CD4-positive, CD25-positive, alpha-beta regulatory T cell (primary cell): ENCODE data around the gene MPP4. TPM values are rescaled to one million over a fixed set of nuclear protein-coding genes. Genes with fewer than 3 reads are reported as not detected.
A peak's percentile ranks its signal among the peaks of the same experiment; 100 is the strongest.
"Not testable (repeated sequence)": the region's sequence is repeated elsewhere in the genome, so short reads cannot be mapped to it uniquely, and the experiment has no call there.

Experiments used
- ATAC-seq, 2 donors: fragments of 150-1000 bp; cut with Tn5 transposase; one replicate each; pipeline ENCODE4 v1.10.0; 2021; ENCODE audit warnings: low read depth in 2 of 2, moderate number of reproducible peaks in 2 of 2, moderate library complexity in 1 of 2
- DNase-seq, 3 donors: peaks; one replicate each; pipeline versions ENCODE4 v3.0.0 to v3.0.0-alpha.2; 2012 to 2022; ENCODE audit warnings: mixed read lengths in 1 of 3
- H3K27ac ChIP-seq: one replicate; pipeline ENCODE4 v1.7.0; 2013; ENCODE audit warnings: mild to moderate bottlenecking, low read length; ENCODE audit not compliant: insufficient read depth, poor library complexity, severe bottlenecking
- H3K27me3 ChIP-seq: one replicate; pipeline ENCODE4 v1.7.0; 2013; ENCODE audit warnings: low read length; ENCODE audit not compliant: control insufficient read depth, insufficient read depth
- H3K36me3 ChIP-seq: one replicate; pipeline ENCODE4 v1.7.0; 2013; ENCODE audit warnings: mild to moderate bottlenecking, low read length, moderate library complexity; ENCODE audit not compliant: control insufficient read depth, insufficient read depth
- H3K4me1 ChIP-seq: 2 replicates; pipeline ENCODE4 v1.7.0; 2013; ENCODE audit warnings: mild to moderate bottlenecking, low read length; ENCODE audit not compliant: insufficient read depth, control insufficient read depth, poor library complexity, severe bottlenecking
- H3K4me3 ChIP-seq: one replicate; pipeline ENCODE4 v1.7.0; 2013; ENCODE audit warnings: low read depth, mild to moderate bottlenecking, low read length, moderate library complexity
- H3K9me3 ChIP-seq, 2 experiments: 1 replicate in 1 of 2; 2 replicates in 1 of 2; pipeline ENCODE4 v1.7.0; 2013; ENCODE audit warnings: low read length in 2 of 2, mild to moderate bottlenecking in 1 of 2, moderate library complexity in 1 of 2; ENCODE audit not compliant: control insufficient read depth in 2 of 2
- H3K27ac Mint-ChIP-seq, 3 donors: one replicate each; pipeline ENCODE4 v1.8.0; 2020 to 2022; ENCODE audit warnings: mild to moderate bottlenecking in 3 of 3, mixed read lengths in 3 of 3, moderate library complexity in 2 of 3
- H3K27me3 Mint-ChIP-seq: one replicate; pipeline ENCODE4 v1.8.0; 2022; ENCODE audit warnings: mild to moderate bottlenecking, mixed read lengths
- H3K36me3 Mint-ChIP-seq: one replicate; pipeline ENCODE4 v1.8.0; 2020; ENCODE audit warnings: mixed read lengths
- H3K4me1 Mint-ChIP-seq, 4 donors: one replicate each; pipeline ENCODE4 v1.8.0; 2020 to 2022; ENCODE audit warnings: mixed read lengths in 4 of 4, mild to moderate bottlenecking in 1 of 4
- H3K4me3 Mint-ChIP-seq, 4 donors: one replicate each; pipeline ENCODE4 v1.8.0; 2020 to 2022; ENCODE audit warnings: mild to moderate bottlenecking in 4 of 4, mixed read lengths in 4 of 4, moderate library complexity in 3 of 4
- H3K9me3 Mint-ChIP-seq, 7 donors: one replicate each; pipeline ENCODE4 v1.8.0; 2020 to 2022; ENCODE audit warnings: mixed read lengths in 7 of 7, mild to moderate bottlenecking in 3 of 7, moderate library complexity in 2 of 7
- polyA plus RNA-seq, 4 donors: library from polyadenylated mRNA; unstranded; fragments of 300-500 nt; fragmentation: Illumina TruSeq; gene quantifications; one replicate each; pipeline ENCODE4 v1.2.3, GENCODE V29; 2021
- total RNA-seq: library from RNA; stranded (reverse); gene quantifications from one replicate; pipeline ENCODE4 v1.2.3, GENCODE V29; 2022

The MPP4 gene
- total and polyA plus RNA-seq, 5 donors from 2014 or later: not detected

DNA sequence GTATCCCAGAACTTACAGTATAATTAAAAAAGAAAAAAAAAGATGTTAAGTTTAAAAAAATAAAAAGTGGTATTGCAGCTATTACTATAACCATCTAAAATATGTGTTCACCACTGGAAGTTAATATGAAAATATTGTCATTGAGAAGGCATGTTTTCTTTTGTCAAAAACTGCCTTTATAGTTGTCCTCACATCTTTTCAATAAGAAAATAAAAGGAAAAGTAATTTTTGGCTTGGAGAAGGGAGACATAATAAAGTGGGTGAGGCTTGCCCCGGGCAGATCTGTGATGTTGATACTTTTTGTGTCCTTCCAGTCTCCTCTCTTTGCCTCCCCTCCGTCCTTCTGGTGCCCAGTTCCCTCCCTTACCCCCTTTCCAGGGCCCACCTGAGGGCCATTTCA, 24.9 kb downstream of the MPP4 start:
- Mint-ChIP-seq H3K27ac (no peak overlapping the region), H3K9me3 (peaks cover 0 to 7% (median 1%) of the 10 kb centered on the region in 7 donors)
- H3K4me1 ChIP-seq: no peaks in the 10 kb centered on the region

DNA sequence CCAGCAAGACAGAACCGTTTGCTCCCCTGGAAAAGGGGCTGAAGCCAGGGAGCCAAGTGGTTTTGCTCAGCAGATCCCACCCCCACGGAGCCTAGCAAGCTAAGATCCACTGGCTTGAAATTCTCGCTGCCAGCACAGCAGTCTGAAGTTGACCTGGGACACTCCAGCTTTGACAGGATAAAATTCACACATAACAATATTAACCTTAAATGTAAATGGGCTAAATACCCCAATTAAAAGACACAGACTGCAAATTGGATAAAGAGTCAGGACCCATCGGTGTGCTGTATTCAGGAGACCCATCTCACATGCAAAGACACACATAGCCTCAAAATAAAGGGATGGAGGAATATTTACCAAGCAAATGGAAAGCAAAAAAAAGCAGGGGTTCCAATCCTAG, 27.2 kb downstream of the MPP4 start:
- H3K27me3 Mint-ChIP-seq: peaks cover 24% of the 10 kb centered on the region
- not testable (repeated sequence) for H3K27me3 ChIP-seq, H3K27ac ChIP-seq, H3K4me1 Mint-ChIP-seq, H3K27ac Mint-ChIP-seq, H3K9me3 Mint-ChIP-seq, H3K4me3 ChIP-seq, DNase-seq, H3K4me1 ChIP-seq, H3K36me3 Mint-ChIP-seq, H3K9me3 ChIP-seq, ATAC-seq, H3K4me3 Mint-ChIP-seq, H3K36me3 ChIP-seq

More for the DNA sequence above, 24.9 kb downstream of the MPP4 start:
- no peak overlapping the region for H3K4me3 ChIP-seq
- peaks cover 30% of the 10 kb centered on the region for H3K27me3 Mint-ChIP-seq
- no peak for DNase-seq
- no peaks in the 10 kb centered on the region for H3K9me3 ChIP-seq
- H3K27me3 ChIP-seq: no peaks in the 10 kb centered on the region
- no peaks in the 10 kb centered on the region for H3K4me1 Mint-ChIP-seq
- ATAC-seq: no peak
- no peaks in the 10 kb centered on the region for H3K36me3 ChIP-seq
- no peak overlapping the region for H3K4me3 Mint-ChIP-seq
- H3K36me3 Mint-ChIP-seq: peaks cover 3% of the 10 kb centered on the region
- H3K27ac ChIP-seq: no peak overlapping the region

DNA sequence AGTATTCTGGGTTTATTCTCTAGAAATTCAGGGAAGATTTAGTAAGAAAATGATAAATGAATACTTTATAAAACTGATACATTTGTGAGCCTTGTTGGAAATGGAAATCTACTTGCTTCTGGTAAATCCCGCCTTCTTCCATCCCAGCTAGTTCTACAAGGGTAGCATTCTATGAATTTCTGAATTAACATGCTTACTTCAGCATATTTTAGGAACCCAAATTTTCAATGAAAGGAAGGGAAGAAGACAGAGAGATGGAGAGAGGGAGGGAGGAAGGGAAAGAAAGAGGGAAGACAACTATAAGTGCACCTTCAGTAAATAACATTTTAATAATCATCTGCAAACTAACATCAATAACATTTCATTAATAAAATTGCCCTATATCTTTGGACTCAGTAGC, 28.6 kb downstream of the MPP4 start:
- no peak overlapping the region for H3K27ac ChIP-seq
- H3K36me3 ChIP-seq: no peaks in the 10 kb centered on the region
- no peak for DNase-seq
- Mint-ChIP-seq H3K27ac (no peak overlapping the region), H3K9me3 (peaks cover 0 to 7% (median 1%) of the 10 kb centered on the region in 7 donors), H3K4me1 (peaks cover 0 to 2% (median 0%) of the 10 kb centered on the region in 4 donors), H3K36me3 (peaks cover 3% of the 10 kb centered on the region), H3K4me3 (no peak overlapping the region), H3K27me3 (peaks cover 25% of the 10 kb centered on the region)
- H3K9me3 ChIP-seq: no peaks in the 10 kb centered on the region
- no peak overlapping the region for H3K4me3 ChIP-seq
- ATAC-seq: no peak
- no peaks in the 10 kb centered on the region for H3K4me1 ChIP-seq
- peaks cover 2% of the 10 kb centered on the region for H3K27me3 ChIP-seq

DNA sequence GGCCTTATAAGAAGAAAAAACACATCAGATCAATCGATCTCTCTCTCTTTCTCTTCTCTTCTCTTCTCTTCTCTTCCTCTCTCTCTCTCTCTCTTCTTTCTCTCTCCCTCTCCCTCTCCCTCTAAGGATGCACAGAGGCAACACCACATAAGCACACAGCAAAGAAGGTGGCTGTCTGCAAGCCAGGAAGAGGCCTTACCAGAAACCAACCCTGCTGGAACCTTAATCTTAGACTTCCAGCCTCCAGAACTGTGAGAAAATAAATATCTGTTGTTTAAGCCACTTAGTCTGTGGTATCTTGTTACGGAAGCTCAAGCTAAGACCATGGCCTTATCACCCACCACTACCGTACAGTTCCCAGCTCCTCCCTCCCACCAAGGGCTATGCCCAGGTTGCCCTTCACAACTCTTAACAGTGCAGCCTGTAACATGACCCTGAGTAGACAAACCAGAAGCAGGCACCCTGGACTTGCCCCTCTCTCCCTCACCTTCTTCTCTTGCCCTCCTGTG, 30.0 kb downstream of the MPP4 start:
- Histone ChIP-seq H3K4me1 (no peaks in the 10 kb centered on the region), H3K36me3 (no peaks in the 10 kb centered on the region), H3K4me3 (no peak overlapping the region), H3K27ac (no peak overlapping the region), H3K27me3 (peaks cover 2% of the 10 kb centered on the region), H3K9me3 (no peaks in the 10 kb centered on the region)
- Mint-ChIP-seq H3K36me3 (peaks cover 3% of the 10 kb centered on the region), H3K4me1 (peaks cover 0 to 2% (median 0%) of the 10 kb centered on the region in 4 donors), H3K27ac (no peak overlapping the region), H3K9me3 (peaks cover 0 to 7% (median 1%) of the 10 kb centered on the region in 7 donors), H3K27me3 (peaks cover 25% of the 10 kb centered on the region), H3K4me3 (no peak overlapping the region)
- DNase-seq: no peak
- no peak for ATAC-seq

DNA sequence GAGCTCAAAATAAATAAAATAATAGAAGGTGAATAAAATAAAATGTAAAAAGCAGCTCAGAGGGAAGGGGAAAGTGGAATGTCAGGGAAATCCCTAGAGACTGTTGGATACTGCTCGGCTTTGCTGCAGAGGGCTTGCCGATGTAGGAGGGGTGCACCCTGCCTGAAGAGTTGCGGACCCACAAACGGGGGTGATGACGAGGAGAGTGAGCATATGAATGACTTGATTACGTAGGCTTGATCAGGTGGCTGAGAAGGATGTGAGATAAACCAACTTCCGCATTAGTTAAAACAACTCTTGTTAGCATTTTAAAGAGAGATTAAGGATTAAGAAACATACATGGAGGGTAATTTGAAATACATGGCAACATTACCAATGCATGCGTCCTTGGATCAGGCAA, 34.1 kb downstream of the MPP4 start:
- no peaks in the 10 kb centered on the region for H3K9me3 ChIP-seq
- Mint-ChIP-seq H3K9me3 (peaks cover 0 to 1% (median 0%) of the 10 kb centered on the region in 7 donors), H3K27ac (no peak overlapping the region), H3K27me3 (peaks cover 17% of the 10 kb centered on the region), H3K4me3 (no peak overlapping the region), H3K4me1 (peaks cover 0 to 2% (median 0%) of the 10 kb centered on the region in 4 donors), H3K36me3 (no peaks in the 10 kb centered on the region)
- no peak overlapping the region for H3K4me3 ChIP-seq
- H3K27ac ChIP-seq: no peak overlapping the region
- ATAC-seq (no peak), DNase-seq (no peak)
- peaks cover 4% of the 10 kb centered on the region for H3K27me3 ChIP-seq
- H3K4me1 ChIP-seq: no peaks in the 10 kb centered on the region
- no peaks in the 10 kb centered on the region for H3K36me3 ChIP-seq

DNA sequence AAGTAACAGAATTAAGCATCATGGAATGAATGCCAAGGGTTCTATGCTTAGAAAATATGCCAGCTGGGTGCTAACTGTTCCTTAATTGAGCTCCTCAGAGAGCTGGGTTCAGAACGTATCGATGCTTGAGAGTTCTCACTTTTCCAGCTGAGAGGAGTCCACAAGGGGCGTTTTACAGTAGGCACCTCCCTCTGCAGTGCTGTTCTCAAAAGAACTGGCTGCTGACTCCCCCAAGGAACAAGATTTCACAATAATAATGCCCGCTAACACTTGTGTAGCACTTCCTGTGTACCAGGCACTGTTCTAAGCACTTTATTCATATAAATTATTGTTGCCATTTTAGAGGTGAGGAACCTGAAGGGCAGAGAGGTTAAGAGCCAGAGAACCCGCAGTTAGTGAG, 37.1 kb downstream of the MPP4 start:
- ATAC-seq: no peak
- Mint-ChIP-seq H3K9me3 (peaks cover 0 to 1% (median 0%) of the 10 kb centered on the region in 7 donors), H3K4me3 (no peak overlapping the region), H3K27ac (no peak overlapping the region), H3K36me3 (no peaks in the 10 kb centered on the region), H3K4me1 (peaks cover 0 to 2% (median 0%) of the 10 kb centered on the region in 4 donors), H3K27me3 (peaks cover 23% of the 10 kb centered on the region)
- no peak overlapping the region for H3K4me3 ChIP-seq
- H3K9me3 ChIP-seq: no peaks in the 10 kb centered on the region
- no peaks in the 10 kb centered on the region for H3K36me3 ChIP-seq
- no peaks in the 10 kb centered on the region for H3K4me1 ChIP-seq
- peaks cover 7% of the 10 kb centered on the region for H3K27me3 ChIP-seq
- H3K27ac ChIP-seq: no peak overlapping the region
- no peak for DNase-seq

DNA sequence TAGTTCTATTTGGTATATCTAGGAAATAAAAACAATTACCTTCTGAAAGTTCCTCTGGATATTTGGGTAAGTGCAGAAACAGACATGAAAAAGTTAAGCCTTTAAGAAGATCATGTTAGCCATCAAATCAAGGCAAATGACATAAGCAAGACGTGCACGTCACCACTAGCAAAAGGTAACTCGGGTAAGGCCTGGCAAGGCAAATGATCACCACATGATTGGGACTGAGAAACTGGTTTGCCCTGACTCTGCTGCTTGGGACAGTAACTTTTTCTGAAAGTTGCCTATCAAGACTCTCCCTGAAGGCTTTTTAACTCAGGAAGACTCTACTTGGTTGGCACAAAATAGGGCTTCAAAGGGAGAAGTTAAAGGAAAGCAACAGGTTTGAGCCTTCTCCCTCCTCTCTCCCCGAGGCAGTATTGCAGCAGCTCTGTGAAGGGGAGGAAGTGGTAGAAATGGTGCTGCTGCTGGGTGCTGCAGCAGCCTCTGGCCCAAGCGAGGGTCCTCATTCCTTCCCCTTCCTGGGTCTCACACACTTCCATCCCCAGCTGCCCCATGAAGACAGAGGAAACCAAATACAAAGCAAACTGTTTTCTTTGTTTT, 38.0 kb downstream of the MPP4 start:
- Histone ChIP-seq H3K27ac (no peak overlapping the region), H3K36me3 (no peaks in the 10 kb centered on the region), H3K9me3 (no peaks in the 10 kb centered on the region), H3K4me1 (no peaks in the 10 kb centered on the region), H3K27me3 (peaks cover 5% of the 10 kb centered on the region), H3K4me3 (no peak overlapping the region)
- Mint-ChIP-seq H3K36me3 (no peaks in the 10 kb centered on the region), H3K27me3 (peaks cover 15% of the 10 kb centered on the region), H3K9me3 (peaks cover 0 to 2% (median 0%) of the 10 kb centered on the region in 7 donors), H3K27ac (no peak overlapping the region), H3K4me3 (no peak overlapping the region), H3K4me1 (no peaks in the 10 kb centered on the region)
- ATAC-seq (no peak), DNase-seq (peak in 1 of 3 donors; percentile 8)

DNA sequence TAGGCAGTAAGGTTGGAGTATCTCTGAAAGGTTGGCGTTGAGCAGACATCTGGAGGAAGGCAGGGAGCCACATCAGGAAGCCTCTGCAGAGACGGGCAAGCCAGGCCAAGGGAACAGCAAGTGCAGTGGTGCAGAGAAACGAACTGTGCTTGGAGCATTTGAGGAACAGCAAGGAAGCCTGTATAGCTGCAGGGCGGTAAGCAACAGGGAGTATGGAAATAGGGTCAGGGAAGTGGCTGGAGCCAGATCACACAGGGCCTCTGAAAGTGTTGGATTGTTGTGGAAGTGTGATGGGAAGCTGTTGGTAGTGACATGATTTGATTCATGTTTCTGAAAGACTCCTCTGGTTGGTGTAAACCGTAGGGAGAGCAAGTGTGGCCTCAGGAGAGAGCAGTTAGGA, 41.7 kb downstream of the MPP4 start:
- H3K9me3 Mint-ChIP-seq: peaks cover 0 to 2% (median 0%) of the 10 kb centered on the region in 7 donors
- H3K36me3 Mint-ChIP-seq: no peaks in the 10 kb centered on the region
- H3K27ac ChIP-seq: no peak overlapping the region
- H3K4me3 Mint-ChIP-seq: no peak overlapping the region
- peaks cover 35% of the 10 kb centered on the region for H3K27me3 Mint-ChIP-seq
- H3K36me3 ChIP-seq: no peaks in the 10 kb centered on the region
- H3K4me1 ChIP-seq: no peaks in the 10 kb centered on the region
- H3K27me3 ChIP-seq: peaks cover 7% of the 10 kb centered on the region
- DNase-seq (no peak), ATAC-seq (no peak)
- H3K9me3 ChIP-seq: no peaks in the 10 kb centered on the region
- H3K4me1 Mint-ChIP-seq: peaks cover 0 to 4% (median 0%) of the 10 kb centered on the region in 4 donors
- no peak overlapping the region for H3K4me3 ChIP-seq
- H3K27ac Mint-ChIP-seq: no peak overlapping the region
